SK-N-DZ (cell line): Measurements from ENCODE around the gene CCNYL1.
A peak's percentile ranks its signal among the peaks of the same experiment; 100 is the strongest.

Source experiments
- DNase-seq: peaks from one replicate; pipeline ENCODE4 v3.0.0-alpha.2; 2015; ENCODE audit warnings: low spot score

Gene CCNYL1

GRCh38 chr2:207766041-207766551 lies 54.7 kb downstream of the CCNYL1 start:
- no peak for DNase-seq

DNA sequence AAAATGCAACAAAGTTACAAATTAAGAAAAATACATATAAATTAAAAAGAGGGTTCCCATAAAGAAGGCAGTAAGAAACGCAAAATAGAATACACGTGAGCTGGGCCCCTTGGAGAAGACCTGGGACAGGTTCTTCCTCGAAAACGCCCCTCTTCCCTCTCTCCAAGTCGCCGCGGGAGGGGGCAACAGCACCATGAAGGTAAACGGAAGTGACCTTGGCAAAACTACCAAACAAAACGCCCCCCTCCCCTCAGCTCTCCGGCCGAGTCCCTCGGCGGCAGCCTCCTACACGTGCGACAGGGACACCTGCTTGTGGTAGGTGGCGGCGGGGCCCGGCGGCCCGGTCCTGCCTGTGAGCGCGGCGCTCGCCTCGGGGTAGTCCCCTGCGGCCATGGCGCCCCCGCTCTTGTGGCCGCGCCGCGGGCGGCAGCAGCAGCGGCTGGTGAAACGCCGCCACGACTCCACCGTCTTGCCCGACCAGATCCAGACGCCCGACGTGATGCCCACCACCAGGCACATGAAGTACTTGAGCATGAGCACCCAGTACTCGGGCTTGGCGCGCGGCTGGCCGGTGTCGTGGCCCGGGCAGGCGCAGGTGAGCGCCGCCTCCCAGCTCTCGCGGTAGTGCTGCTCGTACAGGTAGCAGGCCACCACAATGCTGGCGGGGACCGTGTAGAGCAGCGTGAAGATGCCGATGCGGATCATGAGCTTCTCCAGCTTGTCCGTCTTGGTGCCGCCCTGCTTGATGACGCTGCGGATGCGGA lies 55.4 kb downstream of the CCNYL1 start:
- DNase-seq, result no peak

GRCh38 chr2:207767461-207768167 lies 56.2 kb downstream of the CCNYL1 start:
- DNase-seq, result peak; percentile 48

DNA sequence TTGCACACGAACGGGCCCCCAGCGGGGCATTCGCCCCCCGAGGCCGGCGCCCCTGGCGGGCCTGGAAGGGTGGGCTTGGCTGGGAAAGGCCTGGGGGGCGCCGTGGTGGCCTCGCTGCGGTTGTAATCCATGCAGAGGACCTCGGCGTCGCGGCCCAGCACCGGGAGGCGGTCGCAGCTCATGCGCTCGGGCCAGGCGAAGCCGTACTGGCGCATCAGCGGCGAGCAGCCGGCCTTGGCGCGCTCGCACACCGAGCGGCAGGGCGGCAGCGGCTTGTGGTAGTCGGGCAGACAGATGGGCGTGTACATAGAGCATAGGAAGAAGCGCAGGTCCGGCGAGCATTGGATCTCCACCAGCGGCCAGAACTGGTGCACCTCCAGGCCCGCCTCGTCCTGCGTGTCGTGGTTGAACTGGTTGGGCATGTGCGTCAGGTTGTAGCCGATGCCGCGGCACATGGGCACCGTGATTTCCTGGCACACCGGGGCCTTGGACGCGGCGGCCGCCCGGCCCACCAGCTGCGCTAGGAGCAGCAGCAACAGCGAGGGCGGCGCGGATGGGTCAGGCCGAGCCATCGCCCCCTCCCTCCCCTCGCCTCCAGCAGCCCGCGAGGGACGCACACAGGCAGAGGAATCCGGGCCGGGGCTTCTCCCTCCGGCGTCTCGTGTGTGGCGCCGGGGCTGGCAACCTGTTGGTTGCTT lies 56.9 kb downstream of the CCNYL1 start:
- DNase-seq, result peak; percentile 50

DNA sequence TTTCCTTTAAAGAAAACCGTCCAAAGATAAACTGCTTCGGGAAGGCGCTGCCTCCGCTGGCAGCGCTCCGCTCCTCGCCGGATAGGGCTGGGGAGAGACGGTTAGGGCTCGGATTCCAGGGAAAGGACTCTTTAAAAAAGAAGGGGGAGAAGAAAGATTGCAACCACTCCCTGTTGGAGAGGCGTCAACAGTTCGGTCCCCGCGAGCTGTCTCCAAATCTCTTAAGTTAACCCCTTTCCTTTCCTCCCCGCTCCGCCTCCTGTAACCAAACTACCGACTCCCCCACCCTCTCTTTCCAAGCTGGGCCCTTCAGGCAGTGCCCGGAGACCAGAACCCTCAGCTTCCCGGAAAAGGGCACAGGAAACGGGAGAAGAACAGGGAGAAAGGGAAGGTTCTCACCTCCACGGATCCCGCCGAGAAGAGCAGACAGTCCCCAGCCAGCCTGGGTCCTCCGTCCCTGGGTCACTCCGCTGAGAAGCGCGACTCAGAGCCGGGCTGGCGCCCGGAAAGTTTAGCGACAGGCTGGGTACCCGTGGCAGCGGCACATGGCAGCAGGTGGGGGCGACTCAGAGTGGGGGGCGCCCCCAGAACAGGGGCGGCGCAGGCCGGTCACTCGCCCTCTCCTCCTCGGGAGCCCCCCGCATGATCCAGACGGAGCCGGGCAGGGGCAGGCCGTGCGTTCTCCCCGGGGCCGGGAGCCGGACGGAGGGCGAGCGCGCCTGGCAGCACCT lies 57.6 kb downstream of the CCNYL1 start:
- DNase-seq, result no peak

- DNase-seq, result no peak
Measured at GRCh38 chr2:207770602-207771404, 59.4 kb downstream of the CCNYL1 start.

GRCh38 chr2:207771421-207771820 lies 60.0 kb downstream of the CCNYL1 start:
- DNase-seq, result no peak

GRCh38 chr2:207772081-207772843 lies 60.8 kb downstream of the CCNYL1 start:
- no peak for DNase-seq

GRCh38 chr2:207772844-207773205 lies 61.4 kb downstream of the CCNYL1 start:
- no peak for DNase-seq

- no peak for DNase-seq
Measured at GRCh38 chr2:207775473-207775872, 64.0 kb downstream of the CCNYL1 start.

GRCh38 chr2:207777124-207777523 lies 65.7 kb downstream of the CCNYL1 start:
- DNase-seq, result no peak

DNA sequence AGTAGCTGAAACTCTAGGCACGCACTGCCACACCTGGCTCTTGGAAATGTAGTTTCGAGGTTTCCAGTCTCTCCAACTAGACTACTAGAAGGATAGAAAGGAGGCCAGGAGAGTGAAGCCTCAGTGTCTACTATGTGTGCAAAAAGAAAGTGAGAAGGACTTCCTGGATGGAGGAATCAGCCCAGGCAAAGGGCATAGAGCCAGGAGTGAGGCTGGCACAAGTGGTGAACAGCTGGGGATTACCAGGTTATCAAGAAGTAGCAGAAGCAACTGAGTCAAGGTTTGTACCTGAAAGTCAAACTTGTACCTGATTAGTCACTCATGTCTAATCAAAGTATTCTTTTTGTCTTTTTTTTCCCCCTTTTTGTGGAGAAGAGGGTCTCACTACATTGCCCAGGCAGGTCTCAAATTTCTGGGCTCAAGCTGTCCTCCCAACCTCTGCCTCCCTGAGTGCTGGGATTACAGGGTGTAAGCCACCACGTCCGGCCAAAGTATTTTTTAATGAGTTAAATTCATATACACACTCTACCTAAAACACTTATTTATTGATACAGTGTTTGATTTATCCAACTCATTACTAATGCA lies 67.0 kb downstream of the CCNYL1 start:
- DNase-seq, result no peak

- DNase-seq, result no peak
Measured at GRCh38 chr2:207779523-207779922, 68.1 kb downstream of the CCNYL1 start.

DNA sequence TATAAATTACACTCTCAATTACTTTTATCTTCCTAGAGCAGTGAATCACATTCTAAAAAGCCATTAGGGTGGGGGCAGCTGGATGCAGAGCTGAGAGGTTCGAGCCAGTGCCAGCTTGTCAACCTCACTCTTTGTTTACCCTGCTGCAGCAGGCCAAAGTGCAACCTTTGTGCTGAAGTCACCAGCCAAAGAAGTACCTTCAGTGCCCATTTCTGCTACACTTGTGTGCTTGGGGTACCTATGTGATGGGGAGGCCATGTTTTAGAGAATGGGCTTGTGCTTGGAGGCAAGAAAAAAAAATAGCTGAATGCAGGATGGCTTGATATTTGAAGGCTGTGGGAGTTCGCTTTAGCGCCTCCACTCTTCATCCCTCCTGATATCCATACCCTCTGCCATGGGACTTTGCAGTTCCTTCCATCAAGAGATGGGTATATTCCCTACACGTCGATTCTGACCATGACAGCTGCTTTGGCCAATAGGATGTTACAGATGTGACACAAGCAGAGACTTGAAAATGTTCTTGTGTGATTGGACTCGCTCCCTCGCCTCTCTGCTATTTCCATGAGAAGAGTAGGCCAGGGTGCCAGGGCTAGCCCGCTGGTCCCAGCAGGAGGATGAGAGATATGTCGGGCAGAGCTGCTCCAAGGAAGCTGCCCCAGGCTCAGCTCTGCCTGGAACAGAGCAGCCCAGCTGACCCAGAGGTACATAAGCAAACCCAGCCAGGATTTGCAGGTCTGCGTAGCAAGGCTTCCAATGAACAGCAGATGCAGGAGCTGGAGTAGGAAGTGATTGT lies 71.0 kb downstream of the CCNYL1 start:
- DNase-seq, result no peak

- no peak for DNase-seq
Measured at GRCh38 chr2:207783514-207783913, 72.1 kb downstream of the CCNYL1 start.

DNA sequence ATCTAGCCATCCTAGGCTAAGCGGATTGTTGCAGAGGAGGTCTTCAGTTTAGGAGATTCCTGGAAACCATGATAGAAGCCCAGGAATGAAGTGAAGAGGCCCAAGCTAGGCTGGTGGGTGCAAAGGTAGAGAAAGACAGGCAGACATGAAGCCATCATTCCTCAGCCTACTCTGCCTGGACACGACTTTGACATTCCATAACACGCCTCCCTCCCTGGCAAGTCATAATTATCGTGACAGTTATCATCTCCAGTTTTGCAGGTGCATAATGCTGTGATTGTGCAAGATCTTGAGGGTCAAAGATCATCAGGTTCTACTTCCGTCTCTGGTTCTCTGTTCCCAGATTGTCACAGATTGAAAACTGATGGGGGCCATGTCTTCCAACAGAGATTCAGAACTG lies 73.5 kb downstream of the CCNYL1 start:
- no peak for DNase-seq

GRCh38 chr2:207787017-207787416 lies 75.6 kb downstream of the CCNYL1 start:
- DNase-seq, result no peak

GRCh38 chr2:207787800-207788199 lies 76.4 kb downstream of the CCNYL1 start:
- DNase-seq, result no peak

- DNase-seq, result no peak
Measured at GRCh38 chr2:207790898-207791297, 79.5 kb downstream of the CCNYL1 start.
